SK-MEL-5 (cell line): ENCODE results near the gene DNAJC28. TPM values are rescaled to one million over a fixed set of nuclear protein-coding genes. Genes with fewer than 3 reads are reported as not detected.
"Not testable (repeated sequence)": the region's sequence is repeated elsewhere in the genome, so short reads cannot be mapped to it uniquely, and the experiment has no call there.

Source experiments
- DNase-seq: peaks from one replicate; pipeline ENCODE4 v3.0.0-alpha.2; 2016; ENCODE audit warnings: low read depth, low spot score
- in situ Hi-C: cut with HindIII; loops from 2 replicates; pipeline ENCODE4 v1.10.0; 2016; ENCODE audit warnings: low sequenced_read_pairs, high pct_unique_total_duplicates, low pct_unique_long_range_greater_than_20kb
- total RNA-seq: library from RNA; depleted of rRNA; stranded (reverse); fragments of >200 nt; shearing (Covaris generic); gene quantifications from 2 replicates; pipeline ENCODE4 v1.2.3, GENCODE V29; 2014

Gene DNAJC28
- total RNA-seq, 1 experiment from 2014 or later = 1.1 TPM

GRCh38 chr21:33492571-33492970 is 1.1 kb upstream of the DNAJC28 start:
- in situ Hi-C loops = no loop called here
- no peak for DNase-seq

- in situ Hi-C loops = no loop called here
- DNase-seq = peak; percentile 3
Measured at GRCh38 chr21:33490991-33491372, 534 bp downstream of the DNAJC28 start.

GRCh38 chr21:33488936-33489335 is 2.6 kb downstream of the DNAJC28 start:
- DNase-seq = no peak
- in situ Hi-C loops = no loop called here

DNA sequence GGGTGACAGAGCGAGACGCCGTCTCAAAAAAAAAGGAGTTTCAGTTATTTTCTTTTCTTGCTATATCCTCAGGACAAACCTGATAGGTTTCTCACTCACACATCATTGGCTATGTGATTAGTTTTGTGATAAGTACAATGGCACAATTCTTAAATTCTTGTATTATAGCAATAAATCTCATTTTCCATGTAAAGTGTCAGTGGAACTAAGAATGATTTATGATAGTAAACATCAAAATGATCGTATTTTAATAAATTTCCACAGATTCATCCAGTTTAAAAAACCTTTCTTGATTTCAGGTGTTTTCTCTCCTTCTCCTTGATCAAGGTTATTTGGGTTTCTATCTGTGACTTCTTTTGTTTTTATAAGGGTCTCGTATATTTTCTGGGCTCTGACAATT is 3.5 kb downstream of the DNAJC28 start:
- in situ Hi-C loops = no loop called here
- DNase-seq = no peak

DNA sequence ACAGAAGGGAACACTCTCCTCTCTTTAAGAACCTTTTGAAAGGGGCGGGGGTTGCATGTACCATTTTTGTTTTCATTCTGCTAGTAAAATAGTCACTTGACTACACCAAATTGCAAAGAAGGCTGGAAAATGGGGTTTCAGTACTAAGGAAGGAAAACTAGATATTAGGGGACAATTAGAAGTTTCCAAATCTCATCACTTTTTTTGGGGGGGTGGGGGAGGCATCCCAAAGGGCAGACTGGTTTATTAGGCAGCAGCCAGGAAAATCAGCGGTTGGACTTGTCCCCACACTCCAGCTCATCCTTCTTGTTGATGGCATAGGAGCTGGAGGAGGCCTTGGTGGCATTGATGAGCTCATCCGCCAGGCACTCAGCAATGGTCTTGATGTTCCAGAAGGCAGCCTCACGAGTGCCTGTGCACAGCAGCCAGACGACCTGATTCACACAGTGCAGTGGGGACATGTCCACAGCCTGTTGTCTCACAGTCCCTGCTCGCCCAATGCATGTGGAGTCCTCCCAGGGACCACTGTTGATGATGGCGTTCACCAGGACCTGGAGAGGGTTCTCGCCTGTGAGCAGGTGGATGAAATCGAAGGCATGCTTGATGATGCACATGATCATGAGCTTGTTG is 10.1 kb downstream of the DNAJC28 start:
- DNase-seq = no peak
- in situ Hi-C loops = no loop called here

- in situ Hi-C loops = no loop called here
Measured at GRCh38 chr21:33480481-33481103, 10.9 kb downstream of the DNAJC28 start.

DNA sequence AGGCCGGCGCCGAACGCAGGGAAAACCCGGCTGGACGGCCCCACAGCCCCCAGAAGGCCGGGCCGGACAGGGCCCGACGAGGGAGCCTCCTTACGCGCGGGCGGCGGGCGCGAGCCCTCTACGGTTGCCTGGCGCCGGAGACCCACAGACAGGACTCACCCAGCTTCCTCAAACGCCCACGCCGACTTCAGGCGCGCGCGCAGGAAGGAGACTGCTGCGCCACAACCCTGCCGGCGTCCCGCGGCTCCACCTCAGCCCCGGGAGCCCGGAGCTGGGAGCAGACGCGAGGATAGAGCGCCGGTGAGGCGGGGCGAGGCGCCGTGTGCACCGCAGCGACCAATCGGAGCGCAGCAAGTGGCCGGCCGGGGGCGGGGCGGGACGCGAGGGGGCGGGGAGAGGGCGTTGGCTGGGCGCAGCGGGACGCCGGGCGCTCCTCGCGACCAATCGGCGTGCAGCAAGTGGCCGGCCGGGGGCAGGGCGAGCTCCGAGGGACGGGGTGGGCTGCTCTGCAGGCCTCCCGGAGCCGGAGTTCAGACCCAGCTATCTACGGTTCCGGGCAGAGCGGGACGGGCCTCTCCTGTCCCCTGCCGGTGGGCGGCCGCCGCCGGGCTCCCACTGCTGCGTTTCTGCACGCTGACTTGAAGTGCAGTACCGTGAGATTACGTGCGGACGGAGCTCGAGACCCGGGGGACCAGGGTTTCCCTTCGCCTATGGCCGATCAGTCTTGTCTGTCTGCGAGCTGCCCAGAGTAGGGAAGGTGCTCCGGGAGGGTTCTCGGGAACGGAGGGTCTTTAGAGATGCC is 11.6 kb downstream of the DNAJC28 start, which contains the start of gene TMEM50B:
TMEM50B (minus strand) TSS at position 296 of the 802 bp plus-strand sequence. CDS start 11,089 bp downstream, outside the sequence.
- in situ Hi-C loops = no loop called here
- peak; percentile 93 for DNase-seq

More at GRCh38 chr21:33480481-33481103, 10.9 kb downstream of the DNAJC28 start:
- no peak for DNase-seq

DNA sequence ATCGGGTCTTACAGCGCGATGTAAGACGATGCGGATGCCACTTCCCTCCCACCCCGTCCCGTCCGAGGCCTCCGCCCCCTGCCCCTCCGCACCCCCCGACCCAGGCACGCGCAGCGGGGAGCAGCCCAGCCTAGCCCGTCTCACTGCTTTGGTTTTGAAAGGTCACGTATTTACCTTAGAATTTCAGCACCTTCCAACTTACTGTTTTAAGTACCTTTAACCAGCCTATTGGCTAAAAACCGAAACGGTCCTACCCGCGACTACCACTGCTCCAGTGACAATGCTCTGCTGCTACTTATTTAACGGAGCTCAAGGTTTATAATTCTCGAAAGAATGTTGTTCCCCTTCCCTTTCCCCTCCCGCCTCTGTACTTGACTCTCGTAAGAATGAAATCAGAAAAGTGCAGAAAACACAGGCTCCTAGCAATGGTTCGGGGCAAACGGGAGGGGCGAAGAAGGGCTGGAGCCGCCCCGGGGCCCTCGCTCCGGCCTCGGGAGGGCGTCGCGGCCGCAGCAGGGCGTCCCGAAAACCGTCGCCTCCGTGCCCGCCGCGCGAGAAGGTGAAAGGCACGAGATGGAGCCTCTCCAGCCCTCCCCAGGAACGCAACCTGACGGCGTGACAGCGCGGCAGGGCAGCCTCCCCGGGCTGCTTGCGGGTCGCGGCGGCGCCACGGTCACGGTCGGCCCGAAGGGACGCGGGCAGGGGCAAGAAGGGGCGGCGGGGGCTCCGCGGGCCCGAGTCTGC is 12.4 kb downstream of the DNAJC28 start:
- in situ Hi-C loops = no loop called here
- peak; percentile 17 for DNase-seq

DNA sequence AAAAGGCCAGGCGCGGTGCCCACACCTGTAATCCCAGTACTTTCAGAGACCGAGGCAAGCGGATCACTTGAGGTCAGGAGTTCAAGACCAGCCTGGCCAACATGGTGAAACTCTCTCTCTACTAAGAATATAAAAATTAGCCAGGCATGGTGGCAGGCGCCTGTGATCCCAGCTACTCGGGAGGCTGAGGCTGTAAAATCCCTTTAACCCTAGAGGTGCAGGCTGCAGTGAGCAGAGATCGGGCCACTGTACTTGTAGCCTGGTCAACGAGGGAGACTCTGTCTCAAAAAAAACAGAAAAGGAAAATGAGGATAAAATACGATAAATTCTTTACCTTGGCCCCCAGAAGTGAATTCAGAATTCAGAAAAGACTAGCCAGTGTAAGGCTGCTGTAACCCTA is 13.3 kb downstream of the DNAJC28 start:
- in situ Hi-C loops = no loop called here
- DNase-seq = no peak

DNA sequence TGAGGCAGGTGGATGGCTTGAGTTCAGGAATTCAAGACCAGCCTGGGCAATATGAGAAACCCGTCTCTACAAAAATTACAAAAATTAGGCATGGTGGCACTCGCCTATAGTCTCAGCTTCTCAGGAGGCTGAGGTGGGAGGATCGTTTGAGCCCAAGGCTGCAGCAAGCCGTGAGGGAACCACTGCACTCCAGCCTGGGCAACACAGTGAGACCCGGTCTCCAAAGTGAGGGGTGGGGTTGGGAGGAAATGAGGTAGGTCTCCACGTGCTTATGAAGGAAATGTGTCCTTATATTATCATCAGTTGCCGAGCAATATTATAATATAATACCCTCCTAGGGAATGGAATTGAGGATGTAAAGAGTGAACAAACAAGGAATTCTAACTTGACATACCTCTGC is 14.4 kb downstream of the DNAJC28 start:
- in situ Hi-C loops = no loop called here
- no peak for DNase-seq

GRCh38 chr21:33473344-33473743 is 18.2 kb downstream of the DNAJC28 start:
- in situ Hi-C loops = no loop called here
- DNase-seq = no peak

GRCh38 chr21:33470701-33471100 is 20.8 kb downstream of the DNAJC28 start:
- DNase-seq = no peak
- in situ Hi-C loops = no loop called here

DNA sequence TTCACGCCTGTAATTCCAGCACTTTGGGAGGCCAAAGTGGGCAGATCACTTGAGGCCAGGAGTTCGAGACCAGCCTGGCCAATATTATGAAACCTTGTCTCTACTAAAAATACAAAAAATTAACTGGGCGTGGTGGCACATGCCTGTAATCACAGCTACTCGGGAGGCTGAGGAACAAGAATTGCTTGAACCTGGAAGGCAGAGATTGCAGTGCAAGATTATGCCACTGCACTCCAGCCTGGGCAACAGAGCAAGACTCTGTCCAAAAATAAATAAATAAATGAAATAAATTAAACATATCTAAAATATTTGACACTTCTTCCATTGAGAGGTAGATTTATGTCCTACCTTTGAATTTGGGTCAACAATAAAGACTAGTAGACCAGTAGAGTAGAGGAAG is 22.3 kb downstream of the DNAJC28 start:
- DNase-seq, in situ Hi-C loops: not testable (repeated sequence)

- in situ Hi-C loops = no loop called here
Measured at GRCh38 chr21:33461538-33462250, 29.8 kb downstream of the DNAJC28 start.

GRCh38 chr21:33458861-33459260 is 32.7 kb downstream of the DNAJC28 start:
- no peak for DNase-seq
- in situ Hi-C loops = no loop called here

More at GRCh38 chr21:33461538-33462250, 29.8 kb downstream of the DNAJC28 start:
- no peak for DNase-seq

- no peak for DNase-seq
- in situ Hi-C loops = no loop called here
Measured at GRCh38 chr21:33455686-33456446, 35.6 kb downstream of the DNAJC28 start.

DNA sequence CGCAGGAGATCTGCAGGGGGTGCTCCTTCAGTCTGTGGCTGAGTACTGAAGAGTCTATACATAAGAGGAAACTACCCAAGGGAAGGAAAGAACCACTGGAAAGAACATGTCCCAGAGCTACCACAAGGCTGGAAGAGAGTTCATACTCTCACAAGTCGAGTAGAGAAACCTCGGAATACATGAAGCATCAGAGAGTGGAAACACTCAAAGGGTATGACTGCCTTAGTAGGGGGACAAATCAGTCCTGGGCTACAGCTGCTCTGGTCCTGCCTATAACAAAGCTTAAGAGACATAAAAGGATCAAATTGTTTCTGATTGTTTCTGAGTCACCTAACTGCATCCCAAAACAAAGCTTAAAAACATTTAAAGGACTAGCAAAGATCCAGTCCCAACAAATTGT is 39.2 kb downstream of the DNAJC28 start:
- in situ Hi-C loops = no loop called here
- DNase-seq = no peak
